ENCODE measurements around the gene UNC5B.

The UNC5B gene

DNA sequence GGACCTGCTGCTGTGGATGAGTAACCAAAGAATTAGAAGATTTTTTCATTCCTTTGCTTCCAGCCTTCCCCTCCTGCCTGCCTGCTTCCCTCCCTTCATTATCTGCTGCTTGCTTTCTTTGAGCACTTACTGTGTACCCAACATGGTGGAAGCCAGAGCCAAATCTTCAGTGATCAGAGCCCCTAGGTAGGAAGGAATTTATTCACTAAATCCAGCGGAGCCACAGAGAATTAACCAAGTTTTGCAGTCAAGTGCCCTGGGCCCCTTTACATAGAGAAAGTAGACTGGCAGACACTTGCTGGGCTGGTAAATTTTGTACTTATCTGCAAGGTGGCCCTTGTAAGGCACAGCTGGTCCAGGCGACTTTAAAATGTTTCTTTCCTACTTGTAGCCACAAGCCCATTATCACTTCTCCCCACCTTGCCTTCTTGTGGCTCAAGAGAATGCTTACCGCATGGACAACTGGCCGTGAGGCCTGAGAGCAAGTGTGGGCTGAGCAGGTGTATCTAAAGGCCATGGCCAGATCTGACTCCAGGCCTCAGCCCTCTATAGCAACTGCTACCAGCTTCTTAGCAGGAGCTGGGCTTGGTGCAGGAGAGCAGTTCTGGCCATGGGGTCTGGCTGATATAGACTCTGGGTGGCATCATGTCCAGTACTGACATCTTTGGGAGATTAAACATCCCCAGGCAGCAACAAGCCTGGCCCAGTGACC is 11.1 kb downstream of the UNC5B start:
- no peak for DNase-seq

DNA sequence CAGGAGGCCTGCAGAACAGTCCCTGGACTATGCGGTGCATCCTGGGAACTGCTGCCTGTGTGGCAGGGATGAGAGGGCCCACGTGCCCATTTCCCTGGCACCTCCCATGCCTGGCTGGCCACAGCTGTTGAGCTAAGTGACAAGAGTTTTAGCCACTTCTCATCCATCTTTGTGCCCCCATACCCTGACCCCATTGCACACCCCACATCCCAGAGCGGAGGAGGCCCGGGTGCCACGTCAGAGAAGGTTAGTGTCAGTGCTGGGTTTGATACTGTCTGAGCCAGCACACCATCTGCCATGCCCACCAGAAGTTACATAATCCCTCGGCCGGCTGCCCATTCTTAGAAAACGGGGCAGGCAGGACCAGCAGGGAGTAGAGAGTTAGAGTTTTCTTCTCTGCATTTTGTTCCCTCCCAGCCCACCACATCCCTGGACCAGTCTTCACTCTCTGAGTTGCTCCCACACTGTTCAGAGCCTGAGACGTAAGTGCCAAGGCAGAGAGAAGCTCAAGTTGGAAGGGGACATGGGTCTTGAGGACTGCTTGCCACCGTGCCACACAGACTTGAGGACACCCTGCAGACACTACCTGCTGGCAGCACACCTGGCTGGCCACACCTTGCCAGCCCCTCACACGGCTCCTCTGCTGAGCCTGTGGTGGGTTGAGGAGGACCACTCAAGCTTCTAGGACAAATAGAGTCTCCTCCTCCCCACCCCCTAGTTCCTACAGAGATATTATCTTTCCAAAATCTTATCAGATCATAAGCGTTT is 13.1 kb downstream of the UNC5B start:
- DNase-seq, result no peak

DNA sequence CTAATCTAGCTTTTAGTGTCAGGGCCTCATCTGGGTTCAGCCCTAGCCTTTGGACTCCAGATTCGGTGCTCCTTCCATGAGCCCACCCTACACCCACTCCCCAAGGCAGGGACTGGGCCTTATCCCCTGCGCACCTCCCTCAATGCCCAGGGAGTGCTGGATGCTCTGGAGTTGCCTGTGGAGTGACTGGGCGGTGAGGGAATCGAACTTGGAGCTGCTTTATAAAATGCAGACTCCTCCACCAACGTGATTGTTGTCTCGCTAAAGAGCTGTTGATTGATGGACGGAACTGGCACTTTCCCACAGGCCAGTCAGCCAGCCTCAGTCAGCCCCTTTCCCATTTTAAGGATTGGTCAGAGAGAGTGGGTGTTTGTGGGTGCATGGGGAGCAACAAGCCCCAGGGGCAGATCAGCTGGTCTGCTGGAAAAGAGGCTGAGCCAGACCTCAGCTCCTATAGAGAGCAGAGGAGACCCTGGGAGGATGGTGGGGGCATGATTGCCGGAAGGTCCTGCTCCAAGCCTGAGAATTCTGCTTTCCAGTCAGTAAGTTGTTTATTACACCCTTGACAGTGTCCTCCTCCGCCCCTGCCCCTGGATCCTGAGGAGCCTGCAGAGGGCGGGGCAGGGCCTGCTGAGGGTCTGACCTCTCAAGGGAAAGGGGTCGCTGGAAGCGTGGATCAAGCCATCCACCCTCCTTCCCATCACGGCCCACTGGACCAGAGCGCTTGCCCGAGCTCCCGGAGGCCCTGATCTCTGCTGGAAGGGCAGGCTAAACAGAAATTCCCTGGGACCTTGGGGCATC is 16.7 kb downstream of the UNC5B start:
- DNase-seq, result no peak

DNA sequence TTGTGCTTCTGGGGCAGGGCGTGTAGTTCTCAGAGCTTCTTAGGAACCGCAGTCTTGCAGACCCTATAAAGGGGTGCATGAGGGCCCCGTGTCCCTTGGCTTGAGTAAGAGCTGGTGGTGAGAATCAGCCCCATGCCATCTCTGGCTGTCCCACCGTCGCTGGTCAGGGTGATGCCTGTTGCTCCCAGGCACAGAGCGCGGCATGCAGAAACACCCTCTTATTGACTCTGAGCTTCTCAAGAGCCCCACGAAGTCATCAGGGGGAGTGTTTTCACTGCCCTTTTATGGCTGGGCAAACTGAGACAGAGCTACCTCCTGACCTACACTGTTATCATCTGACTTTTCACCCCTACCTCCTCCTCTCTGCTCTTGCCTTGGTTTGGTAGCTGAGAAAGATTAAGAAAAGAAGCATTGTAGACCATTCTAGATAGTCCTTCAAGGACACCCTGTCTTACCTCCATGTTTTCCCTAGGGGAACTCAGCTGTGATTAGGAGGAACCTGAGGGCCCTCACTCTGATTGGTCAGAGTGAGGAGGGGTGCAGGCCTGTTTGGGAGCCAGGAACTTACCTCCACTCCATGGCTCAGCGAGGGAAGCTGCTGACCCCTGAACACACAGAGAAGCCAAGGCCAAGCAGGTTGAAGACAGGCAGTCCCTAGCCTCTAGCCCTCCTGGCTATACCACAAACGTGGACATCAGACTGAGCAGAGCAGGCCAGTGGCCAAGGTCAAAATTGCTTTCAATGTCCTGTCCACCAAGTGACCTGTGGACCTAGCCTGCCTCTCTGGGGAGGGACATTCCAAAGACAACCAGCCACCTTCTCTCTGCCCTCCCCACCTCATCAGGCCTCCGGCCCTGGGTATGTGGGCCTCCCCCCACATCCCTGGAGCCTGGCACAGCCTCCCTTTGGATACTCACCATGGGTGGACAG is 17.6 kb downstream of the UNC5B start:
- DNase-seq, result no peak

DNA sequence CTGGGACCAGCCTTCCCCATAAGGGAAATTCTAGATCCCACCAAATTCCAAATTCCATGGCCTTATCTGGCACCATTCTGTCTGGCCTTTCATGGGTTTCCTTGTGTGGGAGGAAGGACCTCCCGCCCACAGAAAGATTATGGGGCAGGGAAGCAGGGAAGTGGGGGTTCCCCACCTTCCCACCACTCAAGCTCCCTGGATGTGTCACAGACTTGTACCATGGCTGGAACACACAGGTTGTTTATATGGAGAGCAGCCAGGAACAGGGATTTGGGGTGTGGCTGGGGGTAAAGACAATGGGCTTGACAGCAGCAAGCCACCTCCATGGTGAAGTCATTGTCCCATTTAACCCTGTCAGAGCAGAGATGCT is 18.3 kb downstream of the UNC5B start:
- DNase-seq, result no peak

DNA sequence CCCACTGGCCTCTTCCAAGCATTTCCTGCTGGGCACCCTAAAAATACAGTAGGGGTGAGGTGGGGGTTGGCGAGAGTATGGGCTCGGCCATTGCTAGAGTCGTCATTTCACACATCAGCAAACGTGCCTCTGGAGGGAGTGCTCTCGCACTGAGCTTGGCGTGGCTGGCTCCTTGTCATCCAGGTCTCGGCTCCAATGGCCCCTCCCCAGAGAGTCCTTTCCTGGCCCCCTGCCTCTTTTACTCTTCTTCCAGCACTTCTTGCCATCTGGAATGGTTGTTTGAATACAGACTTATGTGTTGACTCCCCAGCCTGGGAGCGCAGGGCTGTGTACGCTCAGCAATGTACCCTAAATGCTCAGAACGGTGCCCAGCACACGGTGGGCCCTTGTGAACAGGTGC is 18.8 kb downstream of the UNC5B start:
- DNase-seq, result no peak

DNA sequence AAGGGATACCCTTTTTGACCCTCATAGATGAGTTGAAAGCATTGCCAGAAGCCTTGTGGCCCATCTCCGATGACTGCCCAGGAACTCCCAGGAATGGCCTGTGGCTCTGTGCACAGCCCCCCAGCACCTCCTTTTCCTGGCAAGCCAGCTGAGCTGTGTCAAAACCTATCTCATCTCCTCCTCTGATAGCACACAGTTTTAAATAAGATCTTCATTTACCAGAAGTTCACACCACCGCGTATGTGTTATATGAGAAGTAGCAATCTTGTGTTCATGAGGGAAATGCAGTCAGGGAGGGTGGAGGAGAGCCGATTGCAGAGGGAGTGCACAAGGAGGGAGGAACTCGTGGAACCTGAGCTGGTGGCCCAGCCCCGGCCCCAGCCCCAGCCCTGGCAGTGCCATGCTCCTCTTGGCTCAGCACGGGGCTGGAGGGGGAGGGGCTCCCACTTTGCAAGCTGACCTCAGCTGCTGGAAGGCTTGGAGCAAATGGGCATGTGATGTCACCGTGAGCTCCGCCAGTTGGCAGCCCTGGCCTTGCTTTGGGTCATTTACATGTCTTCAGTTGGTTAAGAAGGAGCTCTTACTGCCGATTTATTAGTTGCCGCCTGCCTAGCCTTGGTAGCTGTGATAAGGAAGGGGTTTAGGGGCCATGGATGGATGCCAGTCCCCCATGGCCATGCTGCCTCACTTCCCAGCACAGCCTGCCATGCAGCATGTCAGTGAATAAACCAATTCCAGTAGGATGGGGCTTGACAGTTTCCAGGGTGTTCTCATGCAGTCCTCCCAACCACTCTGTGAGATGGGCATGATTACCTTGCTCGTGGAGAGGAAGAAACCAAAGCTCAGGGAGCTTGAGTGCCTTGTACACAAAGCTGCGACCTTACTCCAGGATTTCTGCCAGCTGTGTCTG is 20.0 kb downstream of the UNC5B start:
- DNase-seq, result no peak

DNA sequence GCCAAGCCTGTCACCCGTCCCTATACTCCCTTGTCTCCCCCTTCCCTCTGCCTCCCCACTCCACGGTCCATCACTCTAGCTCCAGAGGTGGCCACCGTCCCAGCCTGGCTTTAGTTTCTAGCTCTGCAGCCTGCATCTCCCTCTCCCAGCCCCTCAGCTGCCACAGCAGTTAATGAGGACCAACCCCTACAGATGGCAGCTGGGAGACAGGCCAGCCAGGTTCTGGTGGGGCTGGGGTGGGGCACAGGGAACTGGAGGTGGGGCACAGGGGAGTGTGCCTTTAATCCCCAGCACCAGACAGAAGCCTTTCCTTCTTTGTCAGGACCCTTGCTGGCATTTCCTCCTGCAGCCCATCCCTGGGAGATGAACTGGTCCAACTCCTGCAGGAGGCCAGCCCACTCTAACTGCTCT is 21.1 kb downstream of the UNC5B start:
- no peak for DNase-seq

DNA sequence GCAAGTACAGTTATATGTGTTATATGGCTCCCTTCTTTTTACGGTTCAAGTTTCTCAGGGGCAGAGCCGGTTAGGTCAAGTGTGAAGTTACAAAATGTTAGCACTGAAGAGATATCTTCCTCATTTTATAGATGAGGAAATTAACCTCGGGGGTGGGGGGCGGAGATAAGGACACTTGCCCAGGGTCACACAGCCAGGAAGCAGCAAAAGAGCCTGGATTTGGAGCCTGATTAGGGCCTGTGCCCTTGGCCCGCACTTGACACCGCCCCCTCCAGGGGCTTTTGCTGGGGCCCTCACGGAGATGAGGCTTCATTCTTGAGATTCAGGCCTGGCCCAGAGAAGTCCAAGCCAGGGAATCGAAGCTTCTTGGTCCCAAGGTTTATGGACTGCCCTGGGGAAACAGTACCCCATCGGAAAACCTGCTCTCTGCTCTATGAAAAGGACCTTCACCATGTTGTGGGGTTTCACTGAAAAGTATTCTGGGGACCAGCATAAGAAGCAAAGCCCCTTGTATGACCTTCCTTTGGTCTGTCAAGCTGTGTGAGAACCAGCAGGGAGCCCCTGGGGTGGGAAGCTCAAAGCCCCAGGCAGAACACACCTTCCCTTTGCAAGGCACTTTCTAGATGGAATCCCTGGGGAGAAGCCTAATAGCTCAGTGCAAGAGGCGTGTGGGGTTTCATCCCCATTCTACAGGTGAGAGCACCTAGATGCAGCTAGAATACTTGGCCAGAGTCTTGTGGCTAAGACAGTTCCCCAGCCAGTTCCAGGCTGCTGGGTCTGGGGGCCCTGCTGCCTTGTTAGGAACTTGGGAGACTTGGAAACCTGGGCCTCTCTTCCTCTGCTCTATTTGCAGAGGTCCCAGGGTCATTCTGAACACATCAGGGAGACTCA is 21.9 kb downstream of the UNC5B start:
- DNase-seq, result no peak

DNA sequence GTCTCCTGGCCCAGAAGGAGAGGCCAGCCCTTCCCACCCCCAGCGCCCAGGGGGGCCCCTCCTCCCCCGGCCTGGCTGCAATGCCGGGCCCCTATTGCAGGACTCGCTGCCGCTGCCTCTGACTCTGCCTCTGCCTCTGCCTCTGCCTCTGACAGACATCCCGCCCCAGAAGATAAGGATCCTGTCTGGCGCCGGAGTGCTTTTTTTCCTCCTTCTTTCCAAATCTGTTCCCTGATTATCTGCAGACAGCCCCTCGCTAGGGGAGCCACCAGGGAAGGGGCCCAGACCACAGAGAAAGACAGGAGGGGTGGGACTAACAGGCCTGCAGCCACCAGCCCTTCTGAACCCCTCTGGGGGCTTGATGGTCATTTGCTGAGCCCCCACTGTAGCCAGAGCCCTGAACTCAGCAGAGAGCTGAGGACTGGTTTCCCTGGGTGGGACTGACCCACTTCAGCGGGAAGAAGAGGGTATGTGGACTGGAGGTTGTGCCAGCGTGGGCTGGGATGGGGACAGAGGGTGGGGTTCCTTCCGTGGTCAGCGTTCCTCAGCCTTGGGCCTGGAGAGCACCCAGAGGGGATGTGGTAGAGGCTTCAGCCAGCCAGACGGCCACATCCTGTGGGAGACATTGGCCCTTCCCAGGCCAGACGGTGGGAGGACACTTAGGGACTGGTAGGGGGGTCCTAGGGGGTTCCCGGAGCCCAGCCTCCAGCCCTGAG is 22.8 kb downstream of the UNC5B start:
- DNase-seq, result no peak

DNA sequence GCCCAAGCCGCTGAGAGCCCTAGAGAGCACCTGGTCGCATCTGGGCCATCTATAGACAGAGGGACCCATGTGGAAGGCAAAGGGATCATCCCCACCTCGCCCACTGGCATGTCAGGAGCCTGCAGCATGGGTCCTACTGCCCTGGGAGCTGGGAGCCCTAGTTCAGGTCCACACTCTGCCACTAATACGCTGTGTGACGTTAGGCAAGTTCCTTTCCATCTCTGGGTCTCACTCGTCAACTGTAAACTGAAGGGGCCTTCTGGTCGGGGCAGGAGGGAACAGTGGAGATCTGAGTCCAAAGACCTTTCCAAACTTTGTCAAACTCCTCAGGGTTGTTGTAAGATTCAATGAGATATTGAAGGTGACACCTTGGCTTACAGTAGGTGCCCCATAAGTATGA is 23.4 kb downstream of the UNC5B start:
- DNase-seq, result no peak

DNA sequence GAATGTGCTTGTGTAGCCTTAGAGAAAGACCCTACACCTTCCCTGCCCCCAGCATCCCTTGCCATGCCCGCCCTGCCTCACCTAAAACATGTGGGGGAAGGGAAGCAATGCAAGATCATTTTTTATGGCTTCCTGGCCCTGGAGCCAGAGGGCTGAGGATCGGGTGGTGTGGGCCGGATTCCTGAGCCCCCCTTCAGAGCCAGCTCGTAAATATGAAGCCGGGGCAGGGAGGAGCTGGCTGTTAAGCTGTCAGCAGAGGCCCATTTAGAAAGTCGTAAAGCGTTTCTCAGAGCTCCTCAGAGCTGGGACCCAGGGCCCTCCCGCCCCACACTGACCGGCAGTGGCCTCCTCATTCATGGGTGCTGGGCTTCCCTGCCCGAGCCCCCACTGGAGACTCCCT is 23.9 kb downstream of the UNC5B start:
- no peak for DNase-seq

DNA sequence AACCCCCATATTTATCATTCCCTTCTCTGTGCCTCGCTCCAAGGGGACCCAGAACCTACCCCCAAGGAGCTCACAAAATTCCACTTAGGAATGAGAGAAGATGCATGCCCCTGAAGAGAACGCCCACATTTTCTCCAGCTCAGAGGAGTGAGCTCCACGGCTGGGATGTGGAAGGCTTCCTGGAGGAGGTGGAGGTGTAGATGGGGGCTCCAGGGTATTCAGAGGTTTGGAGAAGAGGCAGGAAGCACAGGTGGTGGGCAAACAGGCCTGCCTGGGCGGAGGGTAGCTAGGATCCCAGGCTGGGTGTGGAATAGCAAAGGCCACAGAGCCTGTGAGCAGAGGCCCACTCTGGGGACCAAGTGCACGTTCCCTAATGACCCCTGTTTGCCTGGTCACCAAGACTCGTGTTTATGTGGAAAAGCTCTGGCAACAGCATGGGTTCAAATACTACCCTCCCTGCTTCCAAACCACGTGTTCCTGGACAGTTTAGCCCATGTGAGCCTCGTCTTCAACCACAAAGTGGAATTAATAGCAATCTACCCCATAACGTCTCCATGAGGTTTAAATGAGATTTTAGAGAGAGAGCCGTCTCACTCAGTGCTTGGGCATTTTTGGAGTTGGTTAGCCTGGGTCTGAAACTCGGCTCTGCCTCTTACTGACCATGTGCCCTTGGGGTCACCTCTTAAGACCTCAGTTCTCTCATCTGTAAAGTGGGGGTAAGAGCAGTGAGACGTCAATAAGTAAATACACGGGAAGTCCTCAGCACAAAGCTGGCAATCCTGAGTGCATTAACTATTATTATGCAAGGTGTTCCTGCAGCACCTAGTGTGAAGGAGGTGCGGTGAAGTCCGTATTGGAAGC is 24.7 kb downstream of the UNC5B start:
- DNase-seq, result no peak

DNA sequence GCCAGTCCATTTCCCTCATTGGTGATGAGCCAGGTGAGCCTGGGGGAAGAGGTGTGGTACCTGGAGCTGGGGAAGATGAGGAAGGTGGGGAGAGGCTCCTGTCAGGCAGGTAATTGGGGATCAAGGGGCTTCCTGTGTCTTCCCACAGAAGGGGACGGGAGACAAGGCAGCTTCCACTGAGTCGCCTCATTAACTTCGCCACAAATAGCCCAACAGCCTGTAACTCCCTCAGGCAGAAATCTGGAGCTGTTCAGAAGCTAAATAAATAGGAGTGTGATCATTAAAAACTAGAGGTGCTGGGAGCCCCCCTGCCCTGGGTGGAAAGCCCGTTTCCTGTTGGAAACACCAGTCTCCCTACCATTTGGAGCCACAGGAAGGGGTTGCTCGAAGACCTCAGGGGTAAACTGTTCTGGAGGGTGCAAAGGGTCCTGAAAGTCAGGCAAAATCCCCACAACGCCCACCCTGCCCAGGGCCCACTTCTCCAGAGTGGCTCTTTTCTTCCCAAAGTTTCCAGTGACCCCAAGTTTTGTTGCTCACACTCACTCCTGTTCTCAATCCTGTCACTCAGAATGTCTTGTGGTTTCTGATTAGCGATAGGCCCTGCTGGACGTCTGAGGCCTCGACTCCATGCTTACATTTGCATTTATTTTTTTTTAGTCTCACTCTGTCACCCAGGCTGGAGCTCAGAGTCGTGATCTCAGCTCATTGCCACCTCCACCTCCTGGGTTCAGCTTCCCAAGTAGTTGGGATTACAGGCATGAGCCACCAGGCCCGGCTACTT is 25.7 kb downstream of the UNC5B start:
- DNase-seq, result no peak

DNA sequence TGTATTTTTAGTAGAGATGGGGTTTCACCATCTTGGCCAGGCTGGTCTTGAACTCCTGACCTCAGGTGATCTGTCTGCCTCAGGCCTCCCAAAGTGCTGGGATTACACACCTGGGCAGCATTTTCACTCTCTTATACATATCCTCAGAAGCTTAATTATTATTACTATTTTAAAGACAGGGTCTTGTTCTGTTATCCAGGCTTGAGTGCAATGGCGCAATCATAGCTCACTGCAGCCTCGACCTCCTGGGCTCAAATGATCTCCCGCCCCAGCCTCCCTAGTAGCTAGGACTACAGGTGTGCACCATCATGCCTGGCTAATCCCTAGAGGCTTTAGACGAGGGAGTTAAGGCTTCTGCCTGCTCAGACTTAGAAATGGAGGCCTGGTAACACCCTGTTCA is 26.3 kb downstream of the UNC5B start:
- DNase-seq, result no peak

DNA sequence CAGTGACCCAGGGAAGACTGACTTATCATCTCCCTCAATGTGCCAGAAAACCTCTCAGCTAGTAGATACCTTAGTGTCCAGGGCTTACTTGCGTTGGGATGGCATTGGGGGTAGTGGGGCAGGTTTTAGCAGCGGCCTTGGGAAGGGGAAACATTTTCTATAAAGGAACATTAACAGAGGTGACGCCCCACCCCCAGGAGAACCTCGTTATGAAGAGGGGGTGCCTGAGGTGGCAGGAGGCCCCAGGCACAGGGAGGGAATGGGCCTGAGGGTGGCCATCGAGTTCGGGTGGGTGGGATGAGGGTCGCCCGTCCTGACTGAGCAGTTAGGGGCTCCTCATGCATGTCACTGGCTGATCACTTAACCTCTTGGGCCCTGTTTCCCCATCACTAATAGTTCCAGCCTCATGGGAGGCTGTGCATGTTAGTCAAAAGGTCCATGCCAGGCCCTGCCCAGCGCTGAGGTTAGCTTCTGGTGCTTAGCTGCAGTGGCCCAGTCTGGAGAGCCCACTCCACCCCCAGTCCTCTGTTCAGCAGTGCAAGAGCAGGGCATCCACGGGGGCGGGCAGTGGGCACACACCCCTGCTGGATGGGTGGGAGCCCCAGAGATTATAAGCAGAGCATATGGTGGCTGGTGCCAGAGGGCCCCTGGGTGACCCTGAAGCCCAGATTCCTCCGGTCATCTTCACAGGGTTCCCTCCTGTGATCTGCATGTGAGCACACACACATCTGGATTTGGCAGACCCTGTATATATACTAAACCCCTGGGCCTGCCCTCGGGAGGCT is 27.0 kb downstream of the UNC5B start:
- no peak for DNase-seq
